Ishikawa (cell line): ENCODE results near the gene HOXB6.

Source experiments
- CEBPB ChIP-seq: IDR thresholded peaks from 2 replicates; pipeline ENCODE4 v1.6.1; 2012
- CREB1 ChIP-seq: IDR thresholded peaks from 2 replicates; pipeline ENCODE4 v1.6.1; 2012; ENCODE audit warnings: low read depth
- YY1 ChIP-seq: IDR thresholded peaks from 2 replicates; pipeline ENCODE4 v1.6.1; 2012; ENCODE audit warnings: low read depth

DNA sequence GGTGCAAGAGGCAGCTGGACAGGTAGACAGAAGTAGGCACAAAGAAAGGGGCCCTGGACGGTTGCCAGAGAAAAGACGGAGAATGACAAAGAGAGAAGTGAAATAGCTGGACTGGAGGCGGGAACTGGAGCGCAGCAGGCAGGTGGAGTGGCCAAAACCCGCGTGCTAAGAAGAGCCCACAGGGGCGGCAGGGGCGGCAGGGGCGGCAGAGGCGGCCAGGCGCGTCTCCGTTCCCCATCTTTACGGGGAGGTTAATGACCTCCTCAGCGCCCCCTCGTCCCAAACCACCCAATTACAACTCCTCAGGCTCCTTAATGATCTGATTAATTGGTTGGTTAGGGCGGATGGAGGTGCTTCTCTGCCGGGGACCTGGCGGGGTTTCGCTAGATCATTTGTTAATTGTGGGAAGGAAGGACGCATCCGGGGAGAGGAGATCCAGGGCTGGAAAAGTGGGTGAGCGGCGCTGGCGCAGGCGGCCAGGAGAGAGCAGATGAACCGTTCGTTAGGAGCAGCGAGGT, 36.8 kb upstream of the HOXB6 start:
- TF ChIP-seq CEBPB (no peak), YY1 (no peak), CREB1 (no peak)
